NB4 (cell line): ENCODE measurements around the gene RASSF4.
A peak's percentile ranks its signal among the peaks of the same experiment; 100 is the strongest.

Experiments used
- DNase-seq: peaks from one replicate; pipeline ENCODE4 v3.0.0; 2010; ENCODE audit warnings: low read depth
- H3K4me3 ChIP-seq: one replicate; pipeline ENCODE4 v1.5.1; 2011; ENCODE audit warnings: mild to moderate bottlenecking, low read depth, low read length, moderate library complexity
- CTCF ChIP-seq: IDR thresholded peaks from one replicate; pipeline ENCODE4 v1.5.1; 2012; ENCODE audit warnings: low read depth, low read length
- MYC ChIP-seq: IDR thresholded peaks from 2 replicates; pipeline ENCODE4 v1.6.1; 2011; ENCODE audit warnings: low read depth, low read length
- POLR2A ChIP-seq: IDR thresholded peaks from 2 replicates; pipeline ENCODE4 v1.6.1; 2011; ENCODE audit warnings: mild to moderate bottlenecking; ENCODE audit not compliant: insufficient read length; ENCODE audit errors: extremely low read depth
- TF ChIP-seq, protein P1 (sequence below): IDR thresholded peaks from 2 replicates; pipeline ENCODE4 v1.6.1; 2011; ENCODE audit warnings: low read depth, low read length

RASSF4 gene

GRCh38 chr10:44959247-44960087 lies at the start of gene RASSF4:
TSS of gene RASSF4 (plus strand) at chr10:44959802. CDS start at chr10:44970203, 10,401 bp downstream.
- TF ChIP-seq CTCF (no peak), POLR2A (peak; percentile 73), MYC (no peak)
- TF ChIP-seq, protein P1, sequence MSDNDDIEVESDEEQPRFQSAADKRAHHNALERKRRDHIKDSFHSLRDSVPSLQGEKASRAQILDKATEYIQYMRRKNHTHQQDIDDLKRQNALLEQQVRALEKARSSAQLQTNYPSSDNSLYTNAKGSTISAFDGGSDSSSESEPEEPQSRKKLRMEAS: no peak
- peak within 1 kb of the TSS; percentile 86 for H3K4me3 ChIP-seq
- peak; percentile 94 for DNase-seq

GRCh38 chr10:44909910-44910309 lies 49.7 kb upstream of the RASSF4 start:
- no peak overlapping the region for H3K4me3 ChIP-seq
- TF ChIP-seq CTCF: no peak
- no peak for TF ChIP-seq POLR2A
- TF ChIP-seq MYC: no peak
- TF ChIP-seq, protein P1: no peak
- DNase-seq: no peak

- no peak overlapping the region for H3K4me3 ChIP-seq
- no peak for DNase-seq
- TF ChIP-seq, protein P1: no peak
- TF ChIP-seq POLR2A: no peak
Observed at GRCh38 chr10:44910602-44911001, 49.0 kb upstream of the RASSF4 start.

DNA sequence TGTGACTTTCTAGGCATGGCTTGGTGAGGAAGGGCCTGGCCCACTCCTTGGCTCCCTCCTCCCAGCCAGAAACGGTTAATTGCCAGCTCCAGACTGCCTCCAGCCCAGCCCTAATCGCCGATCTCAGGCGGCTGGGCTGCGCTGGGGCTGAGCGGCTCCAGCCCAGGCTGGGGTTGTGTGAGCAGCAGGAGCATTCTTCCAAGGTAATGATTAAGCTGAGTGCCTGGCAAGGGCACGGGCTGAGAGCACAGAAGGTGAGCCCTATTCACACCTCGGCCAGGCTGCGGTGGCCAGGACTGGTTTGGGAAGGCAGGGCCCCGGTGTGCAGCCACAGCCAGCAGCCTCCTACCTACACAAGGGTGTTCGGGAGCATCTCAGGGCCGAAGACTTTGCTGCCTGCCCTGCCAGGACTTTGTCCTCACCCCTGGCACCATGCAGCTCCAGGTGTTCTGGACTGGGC lies 48.5 kb upstream of the RASSF4 start, which contains the start of gene TMEM72:
TMEM72 (plus strand) TSS at position 257 of the 460 bp plus-strand sequence; CDS start at position 433, 176 bp downstream.
- H3K4me3 ChIP-seq: no peak within 1 kb of the TSS
- DNase-seq: no peak
- TF ChIP-seq, protein P1: no peak
- TF ChIP-seq CTCF: no peak
- no peak for TF ChIP-seq POLR2A
- TF ChIP-seq MYC: no peak

DNA sequence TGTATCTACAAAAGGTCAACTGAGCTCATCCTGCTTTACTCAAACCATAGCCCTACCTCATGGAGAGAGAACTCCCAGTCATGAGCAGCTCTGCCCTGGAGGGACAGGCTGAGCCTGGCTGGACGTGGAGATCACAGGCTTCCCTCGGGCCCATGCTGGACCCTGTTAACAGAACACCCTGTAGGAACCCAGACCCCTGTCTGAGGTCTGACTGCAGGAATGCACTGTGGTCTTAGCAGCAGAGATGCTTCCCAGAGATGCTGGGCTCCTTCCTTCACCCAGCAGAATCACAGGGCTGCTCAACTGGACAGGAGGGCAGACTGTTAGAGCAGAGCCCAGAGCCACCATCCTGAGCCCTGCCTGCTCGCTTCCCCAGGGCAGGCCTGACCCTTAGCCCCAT lies 47.7 kb upstream of the RASSF4 start:
- H3K4me3 ChIP-seq: no peak overlapping the region
- DNase-seq: no peak
- TF ChIP-seq POLR2A (no peak), CTCF (no peak), MYC (no peak)
- TF ChIP-seq, protein P1: no peak
